ENCODE measurements around the gene OSMR.

DNA sequence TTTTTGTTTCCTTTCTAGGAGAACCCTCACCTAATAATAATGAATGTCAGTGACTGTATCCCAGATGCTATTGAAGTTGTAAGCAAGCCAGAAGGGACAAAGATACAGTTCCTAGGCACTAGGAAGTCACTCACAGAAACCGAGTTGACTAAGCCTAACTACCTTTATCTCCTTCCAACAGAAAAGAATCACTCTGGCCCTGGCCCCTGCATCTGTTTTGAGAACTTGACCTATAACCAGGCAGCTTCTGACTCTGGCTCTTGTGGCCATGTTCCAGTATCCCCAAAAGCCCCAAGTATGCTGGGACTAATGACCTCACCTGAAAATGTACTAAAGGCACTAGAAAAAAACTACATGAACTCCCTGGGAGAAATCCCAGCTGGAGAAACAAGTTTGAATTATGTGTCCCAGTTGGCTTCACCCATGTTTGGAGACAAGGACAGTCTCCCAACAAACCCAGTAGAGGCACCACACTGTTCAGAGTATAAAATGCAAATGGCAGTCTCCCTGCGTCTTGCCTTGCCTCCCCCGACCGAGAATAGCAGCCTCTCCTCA is 87.1 kb downstream of the OSMR start:
- TF ChIP-seq POLR2A (IDR thresholded peaks at IDR 0.05; ENCODE audit: low read depth, low read length) (no peak), POLR2AphosphoS5 (IDR thresholded peaks at IDR 0.05; ENCODE audit: low read depth, low read length) (no peak)
